Mucosa of rectum (tissue), 2 donors: ENCODE measurements around the gene CD151.

Source experiments
- H3K27ac ChIP-seq, 2 donors: one replicate each; pipeline ENCODE4 v1.7.0; 2013; ENCODE audit warnings: inconsistent platforms in 2 of 2, low read depth in 2 of 2, low read length in 2 of 2
- H3K27me3 ChIP-seq, 2 donors: one replicate each; pipeline ENCODE4 v1.7.0; 2013; ENCODE audit warnings: low read length in 2 of 2; ENCODE audit not compliant: control insufficient read depth in 2 of 2, insufficient read depth in 2 of 2
- H3K36me3 ChIP-seq, 2 donors: one replicate each; pipeline ENCODE4 v1.7.0; 2013; ENCODE audit warnings: low read length in 2 of 2; ENCODE audit not compliant: control insufficient read depth in 2 of 2, insufficient read depth in 2 of 2
- H3K4me1 ChIP-seq, 2 donors: one replicate each; pipeline ENCODE4 v1.7.0; 2013; ENCODE audit warnings: low read length in 2 of 2, mild to moderate bottlenecking in 1 of 2; ENCODE audit not compliant: control insufficient read depth in 2 of 2, insufficient read depth in 2 of 2
- H3K4me3 ChIP-seq, 2 donors: one replicate each; pipeline ENCODE4 v1.7.0; 2013; ENCODE audit warnings: low read length in 2 of 2
- H3K9ac ChIP-seq, 2 donors: one replicate each; pipeline ENCODE4 v1.7.0; 2013; ENCODE audit warnings: low read length in 2 of 2, low read depth in 1 of 2, mild to moderate bottlenecking in 1 of 2
- H3K9me3 ChIP-seq, 2 donors: one replicate each; pipeline ENCODE4 v1.7.0; 2013; ENCODE audit warnings: low read length in 2 of 2; ENCODE audit not compliant: control insufficient read depth in 2 of 2
- donor health status: healthy.
- donor health status: Normal muscosa, but diverticular disease.

CD151 gene

DNA sequence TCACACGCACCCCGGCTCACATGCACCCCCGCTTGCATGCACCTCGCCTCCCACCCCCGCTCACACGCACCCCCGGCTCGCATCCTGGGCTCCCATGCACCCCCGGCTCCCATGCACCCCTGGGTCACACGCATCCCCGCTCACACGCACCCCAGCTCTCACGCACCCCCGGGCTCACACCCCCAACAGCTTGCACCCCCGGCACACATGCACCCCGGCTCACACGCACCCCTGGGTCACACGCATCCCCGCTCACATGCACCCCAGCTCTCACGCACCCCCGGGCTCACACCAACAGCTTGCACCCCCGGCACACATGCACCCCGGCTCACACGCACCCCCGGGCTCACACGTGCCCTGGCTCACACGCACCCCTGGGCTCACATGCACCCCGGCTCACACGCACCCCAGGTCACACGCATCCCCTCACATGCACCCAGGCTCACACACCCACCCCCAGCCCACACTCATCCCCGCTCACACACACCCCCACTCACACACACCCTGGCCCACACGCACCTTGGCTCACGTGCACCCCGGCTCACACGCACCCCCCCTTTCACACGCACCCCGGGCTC is 26.1 kb downstream of the CD151 start:
- Histone ChIP-seq H3K27ac (no peak overlapping the region), H3K9ac (no peak overlapping the region), H3K4me1 (peaks cover 11 to 14% of the 10 kb centered on the region in 2 donors), H3K27me3 (peaks cover 3 to 21% of the 10 kb centered on the region in 2 donors), H3K4me3 (no peak overlapping the region), H3K36me3 (no peaks in the 10 kb centered on the region), H3K9me3 (no peaks in the 10 kb centered on the region)

DNA sequence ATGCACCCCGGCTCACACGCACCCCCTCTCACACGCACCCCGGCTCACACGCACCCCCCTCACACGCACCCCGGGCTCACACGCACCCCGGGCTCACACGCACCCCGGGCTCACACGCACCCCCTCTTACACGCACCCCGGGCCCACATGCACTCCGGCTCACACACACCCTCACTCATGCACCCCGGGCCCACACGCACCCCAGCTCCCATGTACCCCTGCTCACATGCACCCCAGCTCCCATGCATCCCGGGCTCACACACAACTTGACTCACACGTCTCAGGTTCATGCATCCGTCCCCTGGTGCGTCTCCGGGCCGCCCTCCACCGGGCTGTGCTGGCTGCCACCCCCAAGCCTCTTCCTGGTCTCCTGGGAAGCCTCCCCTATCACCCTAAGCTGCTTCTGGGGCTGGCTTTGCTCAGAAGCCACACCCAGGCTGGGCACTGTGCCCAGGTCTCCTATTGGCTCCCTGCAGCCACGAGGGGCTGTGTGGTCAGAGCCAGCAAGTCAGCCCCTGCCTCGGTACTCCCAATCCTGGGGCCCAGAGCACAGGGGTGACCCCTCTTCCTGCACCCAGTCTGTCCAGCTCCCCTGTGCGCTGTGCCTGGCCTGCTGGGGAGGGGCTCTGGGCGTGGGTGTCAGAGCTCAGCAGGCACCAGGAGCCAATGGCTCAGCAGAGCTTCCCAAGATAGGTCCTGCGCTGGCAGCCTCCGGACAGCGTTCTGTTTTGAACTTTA is 26.8 kb downstream of the CD151 start:
- Histone ChIP-seq H3K9ac (no peak overlapping the region), H3K27ac (no peak overlapping the region), H3K36me3 (no peaks in the 10 kb centered on the region), H3K4me1 (peaks cover 11 to 14% of the 10 kb centered on the region in 2 donors), H3K4me3 (peak overlapping the region in 1 of 2 donors; percentile 33), H3K27me3 (peaks cover 3 to 28% of the 10 kb centered on the region in 2 donors), H3K9me3 (no peaks in the 10 kb centered on the region)

DNA sequence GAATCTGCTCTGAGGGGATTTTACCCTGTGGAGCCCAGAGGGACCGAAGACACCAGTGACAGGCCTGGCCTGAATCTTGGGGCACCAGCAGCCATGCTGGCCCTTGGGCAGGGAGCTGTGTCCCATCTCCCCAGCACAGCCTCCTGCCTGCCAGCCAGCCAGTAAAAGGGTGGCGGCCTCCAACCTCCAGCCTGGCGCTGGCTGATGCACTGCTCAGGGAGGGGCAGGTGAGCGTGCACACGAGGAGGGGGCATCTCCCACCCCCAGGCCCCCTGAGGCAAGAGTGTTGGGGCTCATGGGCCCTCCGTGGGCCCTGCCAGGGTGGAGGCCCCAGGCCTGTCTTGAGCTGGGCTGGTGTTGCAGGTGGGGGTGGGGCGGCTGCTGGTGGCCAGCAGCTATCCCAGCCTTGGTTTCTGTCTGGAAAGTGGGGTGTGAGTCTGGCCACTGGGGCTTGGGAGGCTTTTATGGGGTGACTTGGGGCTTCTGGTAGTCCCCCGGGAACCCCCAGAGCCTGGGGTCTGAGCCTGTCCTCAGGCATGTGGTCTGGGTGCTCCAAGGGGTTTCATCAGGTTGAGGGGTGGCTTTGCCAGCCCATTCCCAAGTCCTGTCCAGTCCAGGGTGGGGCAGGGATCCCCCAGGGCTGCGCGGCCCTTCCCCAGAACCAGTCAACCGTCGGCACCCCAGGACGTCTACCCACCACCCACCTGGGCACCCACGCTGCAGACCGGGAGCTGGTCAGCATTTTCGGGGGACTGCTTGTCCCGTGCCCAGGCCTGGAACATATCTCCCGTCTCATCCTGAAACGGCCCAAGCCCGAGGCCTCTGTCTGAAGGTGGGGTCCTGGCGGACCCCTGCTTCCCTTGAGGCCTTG is 27.7 kb downstream of the CD151 start:
- no peak overlapping the region for H3K9ac ChIP-seq
- no peak overlapping the region for H3K27ac ChIP-seq
- H3K4me3 ChIP-seq: no peak overlapping the region
- H3K36me3 ChIP-seq: no peaks in the 10 kb centered on the region
- peaks cover 3 to 35% of the 10 kb centered on the region in 2 donors for H3K27me3 ChIP-seq
- H3K4me1 ChIP-seq: peaks cover 11 to 14% of the 10 kb centered on the region in 2 donors
- H3K9me3 ChIP-seq: no peaks in the 10 kb centered on the region

DNA sequence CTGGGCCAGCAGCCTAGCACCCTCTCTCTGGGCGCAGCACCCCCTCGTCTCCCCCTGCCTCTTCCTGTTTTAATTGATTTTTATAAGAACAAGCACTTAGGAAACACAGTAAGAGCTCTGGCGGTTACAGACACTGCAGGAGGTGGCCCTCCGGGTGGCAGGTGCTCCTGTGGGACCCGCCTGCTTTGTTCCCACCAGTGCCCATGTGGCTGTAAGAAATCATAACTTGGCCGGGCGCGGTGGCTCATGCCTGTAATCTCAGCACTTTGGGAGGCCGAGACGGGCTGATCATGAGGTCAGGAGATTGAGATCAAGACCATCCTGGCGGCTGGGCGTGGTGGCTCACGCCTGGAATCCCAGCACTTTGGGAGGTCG is 28.3 kb downstream of the CD151 start:
- Histone ChIP-seq H3K27me3 (peaks cover 3 to 37% of the 10 kb centered on the region in 2 donors), H3K9me3 (no peaks in the 10 kb centered on the region), H3K4me3 (no peak overlapping the region), H3K36me3 (no peaks in the 10 kb centered on the region), H3K4me1 (peaks cover 11 to 14% of the 10 kb centered on the region in 2 donors), H3K9ac (no peak overlapping the region), H3K27ac (no peak overlapping the region)

DNA sequence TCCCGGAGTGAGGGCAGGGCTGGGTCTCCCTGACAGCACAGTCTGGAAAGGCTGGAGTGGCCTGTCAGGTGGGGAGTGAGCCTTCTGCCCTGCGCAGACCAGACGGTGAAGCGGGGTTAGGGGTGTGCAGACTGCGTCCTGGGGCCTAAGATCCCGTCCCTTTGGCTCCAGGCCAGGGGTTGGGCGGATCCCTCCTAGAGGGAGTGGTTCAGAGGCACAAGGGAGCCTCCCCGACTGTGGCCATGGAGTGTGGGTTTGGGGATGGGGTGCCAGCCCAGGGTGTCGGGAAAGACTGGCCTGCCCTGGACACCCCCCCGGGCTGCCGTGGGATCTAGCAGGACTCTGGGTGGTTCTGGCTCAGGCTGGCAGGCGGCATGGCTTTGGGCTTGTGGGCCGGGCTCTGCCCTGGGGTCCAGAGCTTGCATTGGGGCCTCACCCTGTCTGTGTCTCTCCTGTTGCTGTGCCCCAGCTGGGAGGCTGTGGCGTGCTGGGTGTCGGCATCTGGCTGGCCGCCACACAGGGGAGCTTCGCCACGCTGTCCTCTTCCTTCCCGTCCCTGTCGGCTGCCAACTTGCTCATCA is 29.4 kb downstream of the CD151 start:
- Histone ChIP-seq H3K27me3 (peaks cover 3 to 37% of the 10 kb centered on the region in 2 donors), H3K4me3 (no peak overlapping the region), H3K9ac (no peak overlapping the region), H3K36me3 (no peaks in the 10 kb centered on the region), H3K9me3 (no peaks in the 10 kb centered on the region), H3K27ac (no peak overlapping the region), H3K4me1 (peaks cover 11 to 14% of the 10 kb centered on the region in 2 donors)

DNA sequence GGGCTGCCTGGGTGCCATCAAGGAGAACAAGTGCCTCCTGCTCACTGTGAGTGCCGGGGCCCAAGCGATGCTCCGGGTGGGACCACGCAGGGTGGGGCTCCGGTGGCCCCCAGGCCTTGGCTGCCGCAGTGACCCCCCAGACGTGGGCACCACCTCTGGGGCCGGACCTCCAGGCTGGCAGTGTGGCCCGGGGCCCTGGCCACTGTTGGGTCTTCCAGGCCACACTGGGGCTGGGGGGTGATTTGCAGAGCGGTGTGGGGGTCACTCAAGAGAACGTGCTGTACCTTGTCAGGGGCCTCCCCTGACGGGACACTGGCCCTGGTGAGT is 29.9 kb downstream of the CD151 start:
- Histone ChIP-seq H3K27ac (no peak overlapping the region), H3K9me3 (no peaks in the 10 kb centered on the region), H3K4me1 (peaks cover 11 to 14% of the 10 kb centered on the region in 2 donors), H3K36me3 (no peaks in the 10 kb centered on the region), H3K4me3 (no peak overlapping the region), H3K27me3 (peaks cover 3 to 37% of the 10 kb centered on the region in 2 donors), H3K9ac (no peak overlapping the region)

DNA sequence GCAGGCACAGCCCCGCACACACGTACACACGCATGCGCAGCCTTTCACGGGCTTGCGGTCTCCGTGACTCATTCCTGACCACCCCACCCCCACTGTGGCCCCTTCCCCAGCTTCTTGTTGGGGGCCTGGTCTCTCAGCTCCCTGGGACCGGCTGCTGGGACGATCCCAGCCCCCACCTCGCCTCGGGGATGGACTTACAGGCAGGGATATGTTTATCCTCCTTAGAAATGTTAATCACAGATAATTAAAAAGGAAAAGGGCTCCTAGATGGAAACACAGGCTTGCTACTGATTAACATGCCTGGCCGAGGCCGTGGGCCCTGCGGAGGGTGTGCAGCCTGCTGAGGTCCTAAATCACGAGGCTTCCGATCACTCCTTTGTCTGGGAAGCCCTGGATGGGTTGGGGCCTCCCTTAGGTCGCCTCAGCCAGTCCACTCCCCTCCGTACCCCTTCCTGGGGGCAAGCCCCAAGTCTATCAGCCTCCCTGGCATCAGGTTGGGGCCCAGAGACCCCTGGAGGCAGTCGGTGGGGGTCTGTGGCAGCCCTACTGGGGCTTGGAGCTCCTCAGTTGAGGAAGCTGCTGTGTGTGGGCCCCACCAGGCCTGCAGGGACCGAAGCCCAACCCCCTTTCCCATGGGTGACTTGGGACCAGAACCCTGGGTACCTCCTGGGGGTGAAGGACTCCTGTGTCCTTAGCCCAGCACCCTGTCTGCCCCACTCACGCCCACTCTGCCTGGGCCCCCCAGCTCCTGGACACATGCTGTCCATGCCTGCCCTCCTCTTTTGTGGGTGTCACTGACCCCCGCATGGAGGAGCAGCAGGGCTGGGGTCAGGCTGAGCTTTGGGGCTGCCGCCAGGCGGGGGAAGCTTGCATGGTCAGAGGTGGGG is 30.5 kb downstream of the CD151 start:
- H3K4me1 ChIP-seq: peaks cover 11 to 14% of the 10 kb centered on the region in 2 donors
- H3K9me3 ChIP-seq: no peaks in the 10 kb centered on the region
- H3K27ac ChIP-seq: no peak overlapping the region
- peaks cover 3 to 37% of the 10 kb centered on the region in 2 donors for H3K27me3 ChIP-seq
- H3K4me3 ChIP-seq: no peak overlapping the region
- peaks cover 0 to 1% of the 10 kb centered on the region in 2 donors for H3K36me3 ChIP-seq
- no peak overlapping the region for H3K9ac ChIP-seq

DNA sequence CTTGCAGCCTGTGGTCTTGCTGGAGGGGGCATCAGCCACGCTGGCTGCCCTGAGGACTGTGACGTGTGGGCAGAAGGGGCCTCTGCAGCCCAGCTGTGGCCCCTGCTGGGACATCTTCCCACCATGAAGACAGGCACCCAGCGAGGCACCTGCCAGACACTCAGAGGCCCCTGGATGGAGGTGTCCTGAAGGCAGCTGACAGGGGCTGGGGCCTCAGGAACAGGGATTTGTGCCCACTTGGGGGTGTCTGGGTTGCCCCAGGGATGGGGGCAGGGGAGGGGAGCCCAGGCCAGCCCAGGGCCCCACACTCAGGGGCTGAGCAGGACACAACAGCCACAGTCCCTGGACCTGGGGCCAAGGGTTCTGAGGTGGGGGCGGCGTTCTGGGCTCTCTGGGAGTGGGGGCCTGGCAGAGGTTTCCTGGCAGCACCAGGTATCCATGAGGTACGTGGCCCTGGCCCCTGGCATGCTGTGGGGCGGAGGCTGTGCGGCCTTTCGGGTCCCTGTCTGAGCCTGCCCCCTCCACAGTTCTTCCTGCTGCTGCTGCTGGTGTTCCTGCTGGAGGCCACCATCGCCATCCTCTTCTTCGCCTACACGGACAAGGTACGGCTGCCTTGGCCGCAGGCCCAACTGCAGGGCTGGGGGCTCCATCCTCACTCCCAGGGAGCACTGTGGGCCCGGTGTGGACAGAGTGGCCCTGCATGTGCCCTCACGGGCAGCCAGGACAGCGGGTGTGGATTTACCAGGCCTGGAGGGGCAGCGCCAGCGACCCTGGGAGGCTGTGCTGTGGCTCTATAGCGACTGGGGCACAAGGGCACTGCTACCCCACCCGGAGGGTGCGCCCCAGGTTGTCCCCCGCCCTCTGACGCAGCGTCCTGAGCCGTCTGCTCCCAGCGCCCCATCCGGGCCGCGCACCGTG is 31.4 kb downstream of the CD151 start:
- H3K36me3 ChIP-seq: peaks cover 0 to 3% of the 10 kb centered on the region in 2 donors
- peaks cover 3 to 37% of the 10 kb centered on the region in 2 donors for H3K27me3 ChIP-seq
- H3K27ac ChIP-seq: no peak overlapping the region
- H3K4me3 ChIP-seq: no peak overlapping the region
- no peak overlapping the region for H3K9ac ChIP-seq
- no peaks in the 10 kb centered on the region for H3K9me3 ChIP-seq
- peaks cover 11 to 14% of the 10 kb centered on the region in 2 donors for H3K4me1 ChIP-seq

DNA sequence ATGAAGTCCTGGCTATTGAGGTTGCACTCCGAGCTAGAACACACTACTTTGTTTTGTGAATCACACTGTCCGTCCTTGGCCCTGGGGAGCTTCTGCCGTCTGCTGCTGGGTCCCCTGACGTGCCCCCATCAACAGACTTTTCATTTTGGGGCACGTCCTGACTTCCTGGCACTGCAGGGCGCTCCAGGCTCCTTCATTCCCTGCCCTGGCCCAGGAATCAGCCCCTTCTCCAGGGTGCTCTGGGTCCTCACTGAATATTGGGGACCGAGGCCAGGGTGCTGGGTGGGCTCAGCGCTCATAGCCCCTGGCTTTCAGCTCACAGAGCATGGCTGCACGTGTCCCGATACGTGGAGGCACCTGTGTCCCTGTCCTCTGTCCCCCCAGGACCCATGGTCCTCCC is 32.1 kb downstream of the CD151 start:
- Histone ChIP-seq H3K36me3 (peaks cover 0 to 3% of the 10 kb centered on the region in 2 donors), H3K27ac (no peak overlapping the region)

More for the DNA sequence above, 32.1 kb downstream of the CD151 start:
- Histone ChIP-seq H3K9ac (no peak overlapping the region), H3K4me1 (peaks cover 8 to 10% of the 10 kb centered on the region in 2 donors), H3K9me3 (no peaks in the 10 kb centered on the region), H3K27me3 (peaks cover 3 to 37% of the 10 kb centered on the region in 2 donors), H3K4me3 (no peak overlapping the region)
